ENCODE results near the gene UNC5C.

UNC5C gene

GRCh38 chr4:95547715-95548471, 880 bp downstream of the UNC5C start:
- no peak overlapping the region; the same call in 1 of the 2 replicates for H3K4me3 ChIP-seq (ENCODE audit: control insufficient read depth, low read depth, low read length)
- DNase-seq (ENCODE audit: low read depth), result no peak
- TF ChIP-seq CTCF (IDR thresholded peaks at IDR 0.05; ENCODE audit: control insufficient read depth, insufficient read depth, low read depth, low read length, missing control alignments), result no peak

GRCh38 chr4:95546866-95547714, 1.7 kb downstream of the UNC5C start:
- no peak for DNase-seq (ENCODE audit: low read depth)
- H3K4me3 ChIP-seq (ENCODE audit: control insufficient read depth, low read depth, low read length), result no peak overlapping the region
- no peak for TF ChIP-seq CTCF (IDR thresholded peaks at IDR 0.05; ENCODE audit: control insufficient read depth, insufficient read depth, low read depth, low read length, missing control alignments)

- no peak for DNase-seq (ENCODE audit: low read depth)
Measured at GRCh38 chr4:95546221-95546620, 2.6 kb downstream of the UNC5C start.

GRCh38 chr4:95545546-95545945, 3.2 kb downstream of the UNC5C start:
- no peak for TF ChIP-seq CTCF (IDR thresholded peaks at IDR 0.05; ENCODE audit: control insufficient read depth, insufficient read depth, low read depth, low read length, missing control alignments)
- no peak for DNase-seq (ENCODE audit: low read depth)
- H3K4me3 ChIP-seq (ENCODE audit: control insufficient read depth, low read depth, low read length), result no peak overlapping the region

More at GRCh38 chr4:95546221-95546620, 2.6 kb downstream of the UNC5C start:
- TF ChIP-seq CTCF (IDR thresholded peaks at IDR 0.05; ENCODE audit: control insufficient read depth, insufficient read depth, low read depth, low read length, missing control alignments), result no peak
- H3K4me3 ChIP-seq (ENCODE audit: control insufficient read depth, low read depth, low read length), result no peak overlapping the region

- no peak overlapping the region for H3K4me3 ChIP-seq (ENCODE audit: control insufficient read depth, low read depth, low read length)
- no peak for DNase-seq (ENCODE audit: low read depth)
- no peak for TF ChIP-seq CTCF (IDR thresholded peaks at IDR 0.05; ENCODE audit: control insufficient read depth, insufficient read depth, low read depth, low read length, missing control alignments)
Measured at GRCh38 chr4:95544113-95545103, 4.4 kb downstream of the UNC5C start.

Data from AG09309 (cell line).